ENCODE data around the gene POLA1.

The POLA1 gene

DNA sequence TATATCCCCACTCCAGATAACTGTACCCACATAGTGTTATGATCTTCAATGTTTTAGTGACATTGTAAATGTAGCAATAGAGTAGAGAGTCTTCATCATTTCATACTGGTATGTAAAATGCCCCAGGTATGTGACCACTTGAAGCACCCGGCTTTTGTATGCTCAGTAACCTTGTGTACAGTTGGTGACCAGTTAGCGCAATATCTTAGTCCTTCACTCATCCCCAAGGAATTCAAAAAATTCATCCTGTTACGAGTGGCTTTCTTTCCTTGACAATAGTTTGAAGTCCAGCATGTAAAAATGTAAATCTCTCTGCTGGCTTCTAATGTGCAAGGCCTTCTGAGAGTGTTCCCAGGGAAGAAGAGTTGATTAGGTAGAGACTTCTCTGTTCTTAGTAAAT lies 176.4 kb downstream of the POLA1 start (continued):
- TF ChIP-seq ZBTB17 (tag by site-specific recombination; IDR thresholded peaks at IDR 0.05): no peak
- TF ChIP-seq, protein P1, sequence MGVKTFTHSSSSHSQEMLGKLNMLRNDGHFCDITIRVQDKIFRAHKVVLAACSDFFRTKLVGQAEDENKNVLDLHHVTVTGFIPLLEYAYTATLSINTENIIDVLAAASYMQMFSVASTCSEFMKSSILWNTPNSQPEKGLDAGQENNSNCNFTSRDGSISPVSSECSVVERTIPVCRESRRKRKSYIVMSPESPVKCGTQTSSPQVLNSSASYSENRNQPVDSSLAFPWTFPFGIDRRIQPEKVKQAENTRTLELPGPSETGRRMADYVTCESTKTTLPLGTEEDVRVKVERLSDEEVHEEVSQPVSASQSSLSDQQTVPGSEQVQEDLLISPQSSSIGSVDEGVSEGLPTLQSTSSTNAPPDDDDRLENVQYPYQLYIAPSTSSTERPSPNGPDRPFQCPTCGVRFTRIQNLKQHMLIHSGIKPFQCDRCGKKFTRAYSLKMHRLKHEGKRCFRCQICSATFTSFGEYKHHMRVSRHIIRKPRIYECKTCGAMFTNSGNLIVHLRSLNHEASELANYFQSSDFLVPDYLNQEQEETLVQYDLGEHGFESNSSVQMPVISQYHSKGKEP (tag by site-specific recombination; IDR thresholded peaks at IDR 0.05): no peak
- TF ChIP-seq ZNF514 (tag by site-specific recombination; IDR thresholded peaks at IDR 0.05): no peak

GRCh38 chrX:24874604-24875247 lies 181.0 kb downstream of the POLA1 start:
- TF ChIP-seq ZNF221 (tag by site-specific recombination; IDR thresholded peaks at IDR 0.05; ENCODE audit: borderline replicate concordance): no peak
- no peak for TF ChIP-seq ZNF785 (tag by site-specific recombination; IDR thresholded peaks at IDR 0.05)
- TF ChIP-seq OVOL3 (tag by site-specific recombination; IDR thresholded peaks at IDR 0.05): no peak
- TF ChIP-seq GLI2 (tag by site-specific recombination; IDR thresholded peaks at IDR 0.05; ENCODE audit: borderline replicate concordance, low read depth): no peak
- TF ChIP-seq ZNF585B (tag by site-specific recombination; IDR thresholded peaks at IDR 0.05): no peak
- TF ChIP-seq PRDM10 (tag by site-specific recombination; IDR thresholded peaks at IDR 0.05): no peak
- TF ChIP-seq ZNF768 (tag by site-specific recombination; IDR thresholded peaks at IDR 0.05): no peak
- no peak for TF ChIP-seq ZNF670 (tag by site-specific recombination; IDR thresholded peaks at IDR 0.05; ENCODE audit: low read depth)
- no peak for TF ChIP-seq ZNF521 (tag by site-specific recombination; IDR thresholded peaks at IDR 0.05)
- no peak for TF ChIP-seq ZXDB (tag by site-specific recombination; IDR thresholded peaks at IDR 0.05)
- no peak for TF ChIP-seq KLF17 (tag by site-specific recombination; IDR thresholded peaks at IDR 0.05)
- no peak for TF ChIP-seq ZNF48 (tag by site-specific recombination; IDR thresholded peaks at IDR 0.05)
- TF ChIP-seq WT1 (tag by site-specific recombination; IDR thresholded peaks at IDR 0.05): no peak
- no peaks in the 10 kb centered on the region for H3K36me3 ChIP-seq (ENCODE audit: control insufficient read depth in 2 of 2, insufficient read depth in 1 of 2, low read length in 2 of 2)
- CTCF ChIA-PET: no interaction called here
- H3K9me3 ChIP-seq (ENCODE audit: control insufficient read depth, insufficient read depth, low read depth, low read length): no peaks in the 10 kb centered on the region
- POLR2A ChIA-PET: no interaction called here
- H3K4me1 ChIP-seq (ENCODE audit: control insufficient read depth, insufficient read depth, low read length): peaks cover 16% of the 10 kb centered on the region
- no peak overlapping the region for H3K4me3 ChIP-seq (ENCODE audit: low read depth, low read length)
- H3K27ac ChIP-seq (ENCODE audit: extremely low read depth, low read depth, low read length): no peak overlapping the region

GRCh38 chrX:24876530-24877287 lies 183.0 kb downstream of the POLA1 start:
- ChIA-PET CTCF (interaction anchor here (1.1 kb wide), 1 partner anchor 10 kb away, joined by 3 read pairs; no protein-coding TSS in a partner anchor), POLR2A (no interaction called here)
- H3K4me1 ChIP-seq (ENCODE audit: control insufficient read depth, insufficient read depth, low read length): peaks cover 16% of the 10 kb centered on the region
- H3K4me3 ChIP-seq (ENCODE audit: low read depth, low read length): no peak overlapping the region
- no peak overlapping the region for H3K27ac ChIP-seq (ENCODE audit: extremely low read depth, low read depth, low read length)
- H3K9me3 ChIP-seq (ENCODE audit: control insufficient read depth, insufficient read depth, low read depth, low read length): no peaks in the 10 kb centered on the region
- no peaks in the 10 kb centered on the region for H3K36me3 ChIP-seq (ENCODE audit: control insufficient read depth in 2 of 2, insufficient read depth in 1 of 2, low read length in 2 of 2)
- TF ChIP-seq GLIS1 (tag by site-specific recombination; IDR thresholded peaks at IDR 0.05) (no peak), ZNF140 (tag by site-specific recombination; IDR thresholded peaks at IDR 0.05) (no peak), ZNF214 (tag by site-specific recombination; IDR thresholded peaks at IDR 0.05; ENCODE audit: borderline replicate concordance) (no peak), ZBTB1 (tag by site-specific recombination; IDR thresholded peaks at IDR 0.05) (no peak), ZNF549 (tag by site-specific recombination; IDR thresholded peaks at IDR 0.05) (no peak), ZNF529 (tag by site-specific recombination; IDR thresholded peaks at IDR 0.05; ENCODE audit: insufficient replicate concordance) (no peak), ZNF664 (tag by site-specific recombination; IDR thresholded peaks at IDR 0.05) (no peak), ZNF426 (tag by site-specific recombination; IDR thresholded peaks at IDR 0.05) (no peak)
- TF ChIP-seq, protein P2, sequence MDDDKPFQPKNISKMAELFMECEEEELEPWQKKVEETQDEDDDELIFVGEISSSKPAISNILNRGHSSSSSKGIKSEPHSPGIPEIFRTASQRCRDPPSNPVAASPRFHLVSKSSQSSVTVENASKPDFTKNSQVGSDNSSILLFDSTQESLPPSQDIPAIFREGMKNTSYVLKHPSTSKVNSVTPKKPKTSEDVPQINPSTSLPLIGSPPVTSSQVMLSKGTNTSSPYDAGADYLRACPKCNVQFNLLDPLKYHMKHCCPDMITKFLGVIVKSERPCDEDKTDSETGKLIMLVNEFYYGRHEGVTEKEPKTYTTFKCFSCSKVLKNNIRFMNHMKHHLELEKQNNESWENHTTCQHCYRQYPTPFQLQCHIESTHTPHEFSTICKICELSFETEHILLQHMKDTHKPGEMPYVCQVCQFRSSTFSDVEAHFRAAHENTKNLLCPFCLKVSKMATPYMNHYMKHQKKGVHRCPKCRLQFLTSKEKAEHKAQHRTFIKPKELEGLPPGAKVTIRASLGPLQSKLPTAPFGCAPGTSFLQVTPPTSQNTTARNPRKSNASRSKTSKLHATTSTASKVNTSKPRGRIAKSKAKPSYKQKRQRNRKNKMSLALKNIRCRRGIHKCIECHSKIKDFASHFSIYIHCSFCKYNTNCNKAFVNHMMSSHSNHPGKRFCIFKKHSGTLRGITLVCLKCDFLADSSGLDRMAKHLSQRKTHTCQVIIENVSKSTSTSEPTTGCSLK (tag by site-specific recombination; IDR thresholded peaks at IDR 0.05): no peak
